Activated CD8-positive, alpha-beta memory T cell treated with anti-CD3 and anti-CD28 coated beads, Interleukin-2, amount 10 ng/mL, durations not matched to agents 7 days and 5 days (primary cell): Measurements from ENCODE around the gene SMARCAL1. TPM values are rescaled to one million over a fixed set of nuclear protein-coding genes. Genes with fewer than 3 reads are reported as not detected.

Experiments used
- ATAC-seq: fragments of 150-1000 bp; cut with Tn5 transposase; one replicate; pipeline ENCODE4 v1.10.0; 2021; ENCODE audit warnings: moderate library complexity
- CTCF ChIA-PET: fragments of 350-600 bp; sonication (Branson Sonifier 250); formaldehyde crosslinking; loops from one replicate; lab custom pipeline; 2021; ENCODE audit warnings: antibody characterized with exemption; lab: Charles Lee
- DNase-seq: peaks from one replicate; pipeline ENCODE4 v3.0.0-alpha.2; 2020
- H3K27ac Mint-ChIP-seq: one replicate; pipeline ENCODE4 v1.8.0; 2021; ENCODE audit warnings: mild to moderate bottlenecking, mixed read lengths
- H3K27me3 Mint-ChIP-seq: one replicate; pipeline ENCODE4 v1.8.0; 2021; ENCODE audit warnings: mixed read lengths
- H3K36me3 Mint-ChIP-seq: one replicate; pipeline ENCODE4 v1.8.0; 2021; ENCODE audit warnings: mild to moderate bottlenecking, mixed read lengths
- H3K4me1 Mint-ChIP-seq: one replicate; pipeline ENCODE4 v1.8.0; 2021; ENCODE audit warnings: mixed read lengths
- H3K4me3 Mint-ChIP-seq: one replicate; pipeline ENCODE4 v1.8.0; 2021; ENCODE audit warnings: mild to moderate bottlenecking, moderate library complexity, mixed read lengths
- H3K9me3 Mint-ChIP-seq: one replicate; pipeline ENCODE4 v1.8.0; 2022; ENCODE audit warnings: low read depth, mixed read lengths
- total RNA-seq, 2 experiments: library from RNA; stranded (reverse); gene quantifications; one replicate each; pipeline ENCODE4 v1.2.3, GENCODE V29; 2021

The SMARCAL1 gene
- total RNA-seq, 2 experiments from 2014 or later, result 29.6 to 30.7 TPM

DNA sequence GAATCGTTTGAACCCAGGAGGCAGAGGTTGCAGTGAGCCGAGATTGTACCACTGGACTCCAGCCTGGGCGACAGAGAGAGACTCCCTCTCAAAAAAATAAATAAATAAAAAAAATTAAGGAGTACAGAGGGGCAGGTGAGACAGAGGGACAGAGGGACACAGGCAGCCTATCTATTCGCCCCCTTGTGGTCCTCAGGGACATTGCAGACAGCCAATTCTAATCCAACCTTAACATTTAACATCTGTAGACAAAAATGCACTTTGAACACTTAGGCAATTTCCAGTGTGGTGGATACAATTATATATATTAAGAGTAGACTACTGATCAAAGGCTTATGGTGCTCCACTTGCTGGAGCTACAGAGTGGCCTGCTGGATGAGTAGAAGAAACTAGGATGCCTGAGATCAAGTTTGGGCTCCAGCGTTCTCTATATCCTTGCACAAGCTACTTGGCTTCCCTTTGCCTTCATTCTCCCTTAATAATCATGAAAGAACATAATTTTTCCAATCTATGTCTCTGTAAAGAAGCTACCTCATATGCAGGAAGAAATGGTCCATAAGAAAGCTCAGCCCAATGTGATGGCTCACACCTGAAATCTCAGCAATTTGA is 8.2 kb upstream of the SMARCAL1 start:
- Mint-ChIP-seq H3K4me3 (no peak overlapping the region), H3K27ac (no peak overlapping the region), H3K9me3 (no peaks in the 10 kb centered on the region), H3K36me3 (no peaks in the 10 kb centered on the region), H3K27me3 (peaks cover 30% of the 10 kb centered on the region), H3K4me1 (no peaks in the 10 kb centered on the region)
- CTCF ChIA-PET, result interaction anchor here (0.6 to 3.5 kb wide), 20 partner anchors 8 to 320 kb away, joined by 3 to 14 read pairs (median 4); partner anchors contain the start of gene SMARCAL1
- DNase-seq (peak; percentile 51), ATAC-seq (peak; percentile 51)

DNA sequence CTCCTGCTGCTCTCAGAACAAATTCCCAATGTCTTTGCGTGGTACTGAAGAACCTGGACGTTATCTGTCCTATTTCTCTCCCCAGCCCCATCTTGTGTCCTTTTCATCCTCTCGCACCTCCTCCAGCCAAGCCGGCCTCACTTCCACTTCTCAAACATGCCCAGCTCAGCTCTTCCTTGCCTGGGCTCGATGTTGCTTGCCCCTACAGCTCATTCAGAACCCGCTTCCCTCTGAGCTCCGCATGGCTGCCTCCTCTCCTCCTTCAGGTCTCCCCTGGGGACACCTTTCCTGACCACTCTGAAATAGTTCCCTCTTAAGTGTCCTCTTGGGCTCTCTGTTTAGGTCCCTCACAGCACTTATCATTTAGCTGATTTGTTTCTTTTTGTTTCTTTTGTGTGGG is 6.7 kb upstream of the SMARCAL1 start:
- H3K4me3 Mint-ChIP-seq, result no peak overlapping the region
- CTCF ChIA-PET, result interaction anchor here (0.9 to 3.5 kb wide), 6 partner anchors 9 to 292 kb away, joined by 3 to 14 read pairs (median 4); no protein-coding TSS in a partner anchor
- no peaks in the 10 kb centered on the region for H3K9me3 Mint-ChIP-seq
- ATAC-seq (no peak), DNase-seq (no peak)
- no peaks in the 10 kb centered on the region for H3K36me3 Mint-ChIP-seq
- no peak overlapping the region for H3K27ac Mint-ChIP-seq
- H3K27me3 Mint-ChIP-seq, result peaks cover 29% of the 10 kb centered on the region
- H3K4me1 Mint-ChIP-seq, result peaks cover 3% of the 10 kb centered on the region

DNA sequence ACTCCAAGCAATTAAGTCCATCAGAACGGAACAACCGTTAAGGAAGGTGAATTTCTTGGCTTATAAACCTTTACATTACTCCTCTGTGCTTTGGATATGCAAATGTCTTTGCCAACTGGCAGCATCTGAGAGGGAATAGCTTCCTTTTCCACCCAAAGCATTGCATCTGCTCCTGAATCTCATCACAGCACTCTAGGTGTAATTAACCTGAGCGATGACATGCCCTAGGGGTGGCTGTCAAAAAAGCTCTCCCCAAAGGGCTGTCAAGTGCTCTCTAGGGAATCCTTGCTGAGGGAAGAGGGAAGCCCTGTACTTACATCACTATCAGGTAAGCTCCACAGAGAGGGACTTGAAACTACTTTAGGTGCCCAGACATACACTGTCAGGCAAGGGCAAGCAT is 5.5 kb upstream of the SMARCAL1 start:
- no peaks in the 10 kb centered on the region for H3K36me3 Mint-ChIP-seq
- no peak overlapping the region for H3K4me3 Mint-ChIP-seq
- ATAC-seq, result no peak
- H3K27ac Mint-ChIP-seq, result no peak overlapping the region
- DNase-seq, result no peak
- CTCF ChIA-PET, result no interaction called here
- peaks cover 9% of the 10 kb centered on the region for H3K4me1 Mint-ChIP-seq
- H3K27me3 Mint-ChIP-seq, result peaks cover 29% of the 10 kb centered on the region
- H3K9me3 Mint-ChIP-seq, result no peaks in the 10 kb centered on the region

DNA sequence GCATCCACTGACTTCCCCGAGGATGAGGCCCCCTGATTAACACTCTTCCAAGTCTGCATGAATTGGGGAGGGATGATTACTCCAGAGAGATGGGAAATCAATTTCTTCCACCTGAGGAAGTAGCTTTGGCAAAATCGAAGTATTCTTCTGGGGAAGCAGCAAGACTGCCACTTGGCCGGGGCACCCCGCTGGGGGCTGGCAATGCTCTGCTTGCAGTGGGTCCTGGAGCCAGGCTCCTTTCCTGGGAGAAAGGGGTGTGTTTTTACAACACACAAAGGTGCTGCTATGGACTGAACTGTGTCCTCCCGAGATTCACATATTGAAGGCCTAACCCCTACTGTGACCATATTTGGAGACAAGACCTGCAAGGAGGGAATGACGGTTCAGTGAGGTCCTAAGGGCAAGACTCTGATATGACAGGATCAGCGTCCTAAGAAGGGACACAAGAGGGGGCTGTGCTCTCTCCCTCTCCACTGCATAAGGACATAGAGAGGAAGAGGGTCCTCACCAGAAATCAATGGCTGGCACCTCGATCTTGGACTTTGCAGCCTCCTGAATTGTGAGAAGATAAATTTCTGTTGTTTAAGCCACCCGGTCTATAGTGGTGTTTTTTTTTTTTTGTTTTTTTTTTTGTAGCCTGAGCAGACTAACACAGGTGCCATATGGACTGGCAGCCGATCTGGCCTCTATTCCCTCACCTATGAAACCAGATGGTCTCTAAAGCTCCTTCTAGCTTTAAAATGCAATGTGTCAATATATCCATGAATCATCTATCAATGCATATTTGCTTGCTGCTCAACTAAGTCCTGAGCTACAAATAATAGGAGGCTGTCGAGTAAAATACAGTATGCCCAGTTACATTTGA is 3.6 kb upstream of the SMARCAL1 start:
- CTCF ChIA-PET, result no interaction called here
- H3K27ac Mint-ChIP-seq, result no peak overlapping the region
- ATAC-seq (no peak), DNase-seq (no peak)
- peaks cover 20% of the 10 kb centered on the region for H3K4me1 Mint-ChIP-seq
- peaks cover 2% of the 10 kb centered on the region for H3K36me3 Mint-ChIP-seq
- no peak overlapping the region for H3K4me3 Mint-ChIP-seq
- H3K9me3 Mint-ChIP-seq, result no peaks in the 10 kb centered on the region
- H3K27me3 Mint-ChIP-seq, result peaks cover 29% of the 10 kb centered on the region

DNA sequence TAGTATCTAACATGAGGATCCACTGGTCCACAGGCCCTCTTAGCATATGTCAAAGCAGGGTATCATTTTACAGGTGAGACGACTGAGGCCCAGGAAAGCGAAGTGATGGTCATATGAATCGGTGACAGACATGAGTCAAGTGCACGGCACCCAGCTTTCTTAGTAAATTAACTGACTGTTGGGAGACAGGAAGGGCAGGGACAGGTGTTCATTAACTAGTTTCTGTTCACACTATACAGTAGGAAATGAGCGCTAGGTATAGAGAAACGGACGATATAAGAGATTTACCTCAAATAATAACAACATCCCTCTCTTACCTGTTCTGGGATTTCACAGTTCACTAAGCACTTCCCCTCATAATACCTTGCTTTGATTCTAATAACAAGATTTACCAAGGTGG is 1.7 kb upstream of the SMARCAL1 start:
- CTCF ChIA-PET, result interaction anchor here (1.2 kb wide), 1 partner anchor 33 kb away, joined by 3 read pairs; no protein-coding TSS in a partner anchor
- peaks cover 10% of the 10 kb centered on the region for H3K36me3 Mint-ChIP-seq

DNA sequence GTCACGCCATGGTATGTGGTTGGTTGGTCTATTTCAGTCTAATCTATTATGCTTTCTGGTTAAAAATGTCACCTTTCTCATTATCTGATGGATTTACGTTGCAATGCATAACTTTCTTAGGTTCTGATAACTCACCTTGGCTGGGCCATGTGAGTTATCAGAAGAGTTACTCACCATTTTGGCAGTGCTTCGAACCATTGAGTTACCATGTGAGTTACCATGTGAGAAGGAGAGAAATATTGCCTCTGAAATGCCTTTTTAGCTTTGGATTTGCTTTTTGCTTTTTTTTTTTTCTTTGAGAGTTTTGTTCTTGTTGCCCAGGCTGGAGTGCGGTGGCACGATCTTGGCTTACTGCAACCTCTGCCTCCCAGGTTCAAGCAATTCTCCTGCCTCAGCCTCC is 1.6 kb downstream of the SMARCAL1 start:
- DNase-seq (no peak), ATAC-seq (no peak)
- Mint-ChIP-seq H3K4me3 (peak overlapping the region; percentile 96), H3K36me3 (peaks cover 18% of the 10 kb centered on the region), H3K4me1 (peaks cover 39% of the 10 kb centered on the region), H3K27ac (no peak overlapping the region), H3K9me3 (no peaks in the 10 kb centered on the region), H3K27me3 (peaks cover 4% of the 10 kb centered on the region)
- CTCF ChIA-PET, result no interaction called here

More for the DNA sequence above, 1.7 kb upstream of the SMARCAL1 start:
- peaks cover 22% of the 10 kb centered on the region for H3K4me1 Mint-ChIP-seq
- ATAC-seq (no peak), DNase-seq (no peak)
- peaks cover 27% of the 10 kb centered on the region for H3K27me3 Mint-ChIP-seq
- no peaks in the 10 kb centered on the region for H3K9me3 Mint-ChIP-seq
- H3K27ac Mint-ChIP-seq, result no peak overlapping the region
- H3K4me3 Mint-ChIP-seq, result no peak overlapping the region

DNA sequence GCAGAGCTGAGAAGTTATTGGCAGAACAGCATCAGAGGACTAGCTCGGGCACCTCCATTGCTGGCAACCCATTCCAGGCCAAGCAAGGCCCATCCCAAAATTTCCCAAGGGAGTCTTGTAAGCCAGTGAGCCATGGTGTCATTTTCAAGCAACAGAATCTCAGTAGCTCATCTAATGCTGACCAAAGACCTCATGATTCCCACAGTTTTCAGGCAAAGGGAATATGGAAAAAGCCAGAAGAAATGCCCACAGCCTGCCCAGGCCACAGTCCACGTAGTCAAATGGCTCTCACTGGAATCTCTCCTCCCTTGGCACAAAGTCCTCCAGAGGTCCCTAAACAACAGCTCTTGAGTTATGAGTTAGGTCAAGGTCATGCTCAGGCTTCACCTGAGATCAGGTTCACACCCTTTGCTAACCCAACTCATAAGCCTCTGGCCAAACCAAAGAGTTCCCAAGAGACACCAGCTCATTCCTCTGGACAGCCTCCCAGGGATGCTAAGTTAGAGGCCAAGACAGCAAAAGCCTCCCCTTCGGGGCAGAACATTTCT is 2.6 kb downstream of the SMARCAL1 start:
- Mint-ChIP-seq H3K9me3 (no peaks in the 10 kb centered on the region), H3K4me3 (no peak overlapping the region), H3K36me3 (peaks cover 22% of the 10 kb centered on the region), H3K27me3 (no peaks in the 10 kb centered on the region), H3K4me1 (peaks cover 41% of the 10 kb centered on the region), H3K27ac (no peak overlapping the region)
- ATAC-seq (no peak), DNase-seq (no peak)
- CTCF ChIA-PET, result interaction anchor here (0.8 kb wide), 1 partner anchor 64 kb away, joined by 3 read pairs; no protein-coding TSS in a partner anchor

DNA sequence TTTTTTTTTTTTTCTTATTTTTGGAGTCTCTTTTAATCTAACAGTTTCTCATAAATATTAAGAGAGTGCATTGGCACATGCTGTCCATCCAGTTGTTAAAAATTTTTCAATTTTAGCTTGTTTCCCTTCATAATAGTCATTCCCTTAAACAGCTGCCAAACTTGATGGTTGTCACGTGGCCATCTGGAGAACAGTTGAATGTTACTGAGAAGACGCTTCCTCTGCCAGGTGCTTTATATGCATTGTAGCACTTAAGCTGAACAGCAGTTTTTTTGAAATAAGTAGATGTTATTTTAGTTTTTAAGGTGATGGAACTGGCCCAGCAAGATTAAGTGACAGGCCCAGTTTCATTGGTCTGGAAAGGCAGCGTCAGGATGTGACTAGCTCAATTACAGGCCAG is 3.3 kb downstream of the SMARCAL1 start:
- ATAC-seq (no peak), DNase-seq (no peak)
- H3K4me1 Mint-ChIP-seq, result peaks cover 39% of the 10 kb centered on the region
- CTCF ChIA-PET, result interaction anchor here (0.8 kb wide), 1 partner anchor 65 kb away, joined by 3 read pairs; no protein-coding TSS in a partner anchor
- no peak overlapping the region for H3K27ac Mint-ChIP-seq
- peaks cover 28% of the 10 kb centered on the region for H3K36me3 Mint-ChIP-seq
- H3K9me3 Mint-ChIP-seq, result no peaks in the 10 kb centered on the region
- H3K4me3 Mint-ChIP-seq, result no peak overlapping the region
- H3K27me3 Mint-ChIP-seq, result no peaks in the 10 kb centered on the region

DNA sequence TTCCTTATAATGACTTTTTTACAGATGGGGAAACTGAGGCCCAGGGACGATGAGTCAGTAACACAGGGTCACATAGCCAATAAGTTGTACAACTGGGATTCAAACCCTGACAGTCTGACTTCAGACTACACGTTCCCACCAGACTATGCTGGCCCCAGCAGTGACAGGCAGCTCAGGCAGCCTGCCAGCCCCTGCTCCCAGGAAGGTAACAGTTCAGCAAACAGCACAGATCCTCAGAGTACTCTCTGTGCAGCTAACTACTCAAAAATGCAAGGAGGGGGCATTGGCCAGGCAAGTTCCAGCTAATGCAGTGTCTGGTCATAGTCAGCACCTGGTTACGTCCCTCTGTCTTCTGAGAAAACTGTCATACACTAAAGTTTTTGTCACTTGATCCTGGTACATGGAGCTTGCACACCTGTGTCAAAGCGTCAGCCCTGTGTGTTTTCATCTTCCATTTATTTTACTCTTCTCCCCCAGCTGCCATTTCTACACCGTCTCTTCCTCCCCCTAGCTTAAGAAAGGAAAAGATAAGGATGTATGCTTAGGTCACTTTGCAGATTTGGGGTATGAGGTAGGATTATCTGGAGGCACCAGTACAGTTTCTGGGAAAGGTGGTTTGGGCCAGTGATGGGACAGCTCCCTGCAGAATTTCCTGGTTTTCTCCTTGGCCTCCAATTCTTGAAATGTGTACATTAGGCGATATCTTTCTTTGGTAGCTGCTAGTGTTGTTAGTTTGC is 4.5 kb downstream of the SMARCAL1 start:
- H3K27me3 Mint-ChIP-seq, result no peaks in the 10 kb centered on the region

DNA sequence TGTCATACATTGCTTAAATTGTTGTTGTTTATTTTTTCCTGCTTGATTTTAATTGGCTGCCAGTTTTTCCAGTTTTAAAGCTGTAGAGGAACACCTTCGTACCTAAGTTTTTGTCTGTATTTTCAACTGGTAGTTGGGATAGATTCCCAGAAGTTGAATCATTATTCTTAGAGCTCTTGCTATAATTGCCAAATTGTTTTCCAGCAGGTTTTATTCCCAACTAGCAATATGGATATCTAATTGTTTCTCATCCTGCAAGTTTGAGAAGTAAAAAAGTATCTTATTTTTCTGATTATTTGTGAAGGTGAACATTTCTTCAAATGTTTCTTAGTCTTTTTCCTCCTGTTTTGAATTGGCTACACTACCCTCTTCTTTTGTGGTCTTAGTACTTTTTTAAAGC is 6.7 kb downstream of the SMARCAL1 start:
- H3K27me3 Mint-ChIP-seq, result no peaks in the 10 kb centered on the region
- peaks cover 28% of the 10 kb centered on the region for H3K4me1 Mint-ChIP-seq
- no peak for ATAC-seq
- CTCF ChIA-PET, result interaction anchor here (0.7 to 1.8 kb wide), 4 partner anchors 11 to 385 kb away, joined by 3 to 7 read pairs (median 3); no protein-coding TSS in a partner anchor
- H3K27ac Mint-ChIP-seq, result no peak overlapping the region
- H3K4me3 Mint-ChIP-seq, result no peak overlapping the region
- peaks cover 49% of the 10 kb centered on the region for H3K36me3 Mint-ChIP-seq
- DNase-seq, result no peak
- no peaks in the 10 kb centered on the region for H3K9me3 Mint-ChIP-seq

More for the DNA sequence above, 4.5 kb downstream of the SMARCAL1 start:
- no peak overlapping the region for H3K27ac Mint-ChIP-seq
- H3K4me1 Mint-ChIP-seq, result peaks cover 33% of the 10 kb centered on the region
- H3K4me3 Mint-ChIP-seq, result no peak overlapping the region
- no peak for DNase-seq
- H3K36me3 Mint-ChIP-seq, result peaks cover 34% of the 10 kb centered on the region
- CTCF ChIA-PET, result interaction anchor here (1.7 kb wide), 1 partner anchor 13 kb away, joined by 5 read pairs; no protein-coding TSS in a partner anchor
- ATAC-seq, result no peak
- H3K9me3 Mint-ChIP-seq, result no peaks in the 10 kb centered on the region

DNA sequence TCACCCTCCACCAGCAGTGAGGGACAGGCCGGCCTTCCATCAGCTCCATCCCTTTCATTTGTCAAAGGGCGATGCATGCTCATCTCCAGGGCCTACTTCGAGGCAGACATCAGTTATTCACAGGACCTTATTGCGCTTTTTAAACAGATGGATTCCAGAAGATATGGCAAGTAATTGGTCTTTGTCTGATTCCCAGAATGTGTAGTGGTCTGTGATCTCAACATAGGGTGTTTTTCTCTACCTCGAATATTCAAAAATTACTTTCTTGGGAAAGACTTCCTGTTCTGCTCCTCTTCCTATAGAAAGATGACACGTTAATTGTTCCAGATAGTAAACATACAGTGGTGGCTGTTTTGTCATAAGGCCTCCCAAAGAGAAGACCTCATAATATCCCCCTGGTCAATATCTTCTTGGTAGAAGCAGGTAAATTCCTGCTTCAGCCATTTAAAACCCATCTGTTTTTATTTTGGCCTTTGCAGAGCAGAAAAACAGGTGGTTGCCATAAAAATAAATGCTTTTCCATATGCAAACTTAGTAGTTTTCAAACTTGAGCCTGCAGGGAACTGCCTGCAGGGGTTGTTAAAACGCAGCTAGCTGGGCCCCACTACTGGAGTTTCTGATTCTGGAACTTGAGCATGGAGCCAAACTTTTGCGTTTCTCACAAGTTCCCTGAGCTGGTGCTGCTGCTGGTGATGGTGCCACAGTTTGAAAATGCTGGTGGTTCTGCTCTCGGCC is 8.2 kb downstream of the SMARCAL1 start:
- peaks cover 3% of the 10 kb centered on the region for H3K9me3 Mint-ChIP-seq
- peaks cover 57% of the 10 kb centered on the region for H3K36me3 Mint-ChIP-seq
- H3K4me3 Mint-ChIP-seq, result no peak overlapping the region
- ATAC-seq (no peak), DNase-seq (no peak)
- H3K4me1 Mint-ChIP-seq, result peaks cover 28% of the 10 kb centered on the region
- H3K27me3 Mint-ChIP-seq, result no peaks in the 10 kb centered on the region
- H3K27ac Mint-ChIP-seq, result no peak overlapping the region
- CTCF ChIA-PET, result interaction anchor here (1.2 kb wide), 1 partner anchor 386 kb away, joined by 3 read pairs; no protein-coding TSS in a partner anchor

DNA sequence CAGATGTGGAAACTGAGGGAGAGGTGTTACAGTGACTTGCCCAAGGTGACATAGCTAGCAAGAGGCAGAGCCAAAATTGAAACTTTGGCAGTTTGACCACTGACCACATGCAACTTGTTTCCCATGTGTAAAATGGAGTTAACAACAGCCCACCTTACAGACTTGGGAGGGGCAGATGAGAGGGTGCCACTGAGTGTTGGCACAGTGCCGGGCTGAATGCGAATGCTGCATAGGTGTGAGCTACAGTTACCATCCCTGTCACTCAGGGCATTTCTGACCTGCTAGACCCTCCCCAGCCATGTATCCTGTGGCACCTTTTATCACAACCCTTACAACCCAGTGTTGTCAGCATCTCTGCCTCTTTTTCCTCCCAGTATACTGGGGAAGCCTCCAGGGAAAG is 10.8 kb downstream of the SMARCAL1 start:
- peaks cover 3% of the 10 kb centered on the region for H3K9me3 Mint-ChIP-seq
- no peaks in the 10 kb centered on the region for H3K27me3 Mint-ChIP-seq
- DNase-seq, result no peak
- CTCF ChIA-PET, result no interaction called here
- H3K4me1 Mint-ChIP-seq, result peaks cover 16% of the 10 kb centered on the region
- peaks cover 65% of the 10 kb centered on the region for H3K36me3 Mint-ChIP-seq
- no peak overlapping the region for H3K27ac Mint-ChIP-seq
- no peak for ATAC-seq
- H3K4me3 Mint-ChIP-seq, result no peak overlapping the region
